Amniotic stem cell (primary cell): Measurements from ENCODE around the gene ABTB2.

ENCODE experiments used
- DNase-seq: peaks from one replicate; lab custom pipeline; 2025; lab: John Stamatoyannopoulos, UW

Gene ABTB2

DNA sequence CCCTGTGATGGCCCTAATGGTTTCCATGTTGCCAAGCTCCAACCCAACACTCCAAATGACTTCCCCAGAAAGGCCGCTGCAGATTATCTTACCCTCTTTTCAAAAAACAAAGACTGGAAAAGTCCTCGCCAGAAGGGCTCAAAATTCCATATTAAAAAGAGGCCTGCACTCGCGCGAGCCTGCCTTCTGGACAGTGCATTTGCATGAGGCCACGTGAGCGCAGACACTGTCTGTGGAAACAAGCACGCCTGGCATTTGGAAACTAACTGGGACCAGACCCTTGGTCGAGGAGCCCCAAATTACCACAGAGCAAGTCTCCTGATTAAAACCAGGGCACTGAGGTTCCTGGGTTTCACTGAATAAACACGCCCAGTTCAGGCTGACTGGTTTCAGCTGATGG is 42.9 kb downstream of the ABTB2 start:
- DNase-seq = no peak

DNA sequence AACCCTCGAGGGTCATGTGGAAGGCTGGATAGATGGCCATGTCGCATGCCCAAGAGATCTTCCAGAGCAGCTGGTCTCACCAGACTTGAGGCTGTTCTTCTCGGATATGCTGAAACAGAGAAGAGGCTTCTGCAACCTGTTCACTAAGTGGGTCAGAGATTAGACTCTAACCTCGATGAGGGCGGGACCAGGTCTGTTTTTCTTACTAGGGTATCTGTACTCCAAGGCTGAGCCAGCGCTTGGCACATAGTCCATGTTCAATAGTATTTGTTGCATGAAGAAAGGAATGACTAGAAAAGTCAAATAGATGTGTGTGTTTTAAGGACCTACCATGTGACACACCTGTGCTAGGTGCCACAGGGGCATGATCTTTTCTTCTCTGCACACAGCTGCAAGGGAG is 43.6 kb downstream of the ABTB2 start:
- no peak for DNase-seq

DNA sequence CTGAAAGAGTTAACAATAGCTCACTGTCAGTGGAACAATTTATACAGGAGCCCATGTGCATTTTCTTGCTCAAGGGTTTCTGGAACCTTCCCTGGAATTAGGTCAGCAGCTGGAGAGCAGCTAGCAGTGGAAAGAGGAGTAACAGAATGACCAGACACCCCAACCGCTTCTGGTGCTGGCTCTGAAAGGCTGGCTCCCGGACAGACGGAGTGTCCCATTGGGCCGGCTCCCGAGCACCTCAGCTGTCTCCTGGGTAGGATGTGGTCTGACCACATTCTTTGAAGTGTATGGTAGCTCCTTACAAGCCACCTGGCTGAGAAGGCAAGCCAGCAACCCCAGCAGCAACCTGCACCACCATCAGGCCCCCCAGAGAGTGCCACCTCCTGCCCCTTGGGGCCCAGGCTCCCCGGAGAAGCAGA is 44.7 kb downstream of the ABTB2 start:
- no peak for DNase-seq

DNA sequence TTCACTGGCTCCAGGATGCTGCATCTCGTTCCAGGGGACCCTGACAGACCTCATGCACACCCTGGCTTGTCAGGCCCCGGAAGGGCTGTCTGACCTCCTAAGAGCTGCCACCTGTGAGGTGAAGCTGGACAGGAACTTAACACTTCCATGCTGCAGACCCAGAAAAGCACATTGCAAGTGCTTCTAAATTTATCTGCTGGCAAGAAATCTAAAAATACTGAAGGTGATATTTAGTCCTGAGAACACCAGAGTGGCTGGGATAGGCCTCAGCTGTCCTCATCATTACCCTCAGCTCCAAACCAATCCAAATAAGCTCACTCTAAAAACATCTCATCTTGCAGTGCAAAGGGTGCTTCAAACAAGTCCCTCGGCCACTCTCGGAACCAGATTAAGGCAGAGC is 46.7 kb downstream of the ABTB2 start:
- DNase-seq = no peak

DNA sequence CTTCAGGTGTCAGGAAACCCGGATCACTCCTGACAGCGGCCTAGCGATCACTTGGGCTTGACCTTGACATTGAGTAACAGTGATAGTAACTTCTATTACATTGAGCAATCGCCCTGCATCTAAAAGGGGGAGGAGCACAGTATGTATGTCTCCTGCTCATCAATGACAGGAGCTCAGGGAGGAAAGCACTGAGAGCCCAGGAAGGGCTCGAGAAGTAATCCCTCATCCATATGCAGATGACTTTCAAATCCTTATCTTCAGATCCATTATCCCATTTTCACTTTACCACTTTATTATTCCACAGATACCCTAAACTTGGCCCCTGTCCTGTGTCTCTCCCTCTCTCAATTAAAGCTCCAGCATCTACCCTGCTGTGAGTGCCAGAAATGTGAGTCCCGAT is 47.8 kb downstream of the ABTB2 start:
- DNase-seq = no peak

DNA sequence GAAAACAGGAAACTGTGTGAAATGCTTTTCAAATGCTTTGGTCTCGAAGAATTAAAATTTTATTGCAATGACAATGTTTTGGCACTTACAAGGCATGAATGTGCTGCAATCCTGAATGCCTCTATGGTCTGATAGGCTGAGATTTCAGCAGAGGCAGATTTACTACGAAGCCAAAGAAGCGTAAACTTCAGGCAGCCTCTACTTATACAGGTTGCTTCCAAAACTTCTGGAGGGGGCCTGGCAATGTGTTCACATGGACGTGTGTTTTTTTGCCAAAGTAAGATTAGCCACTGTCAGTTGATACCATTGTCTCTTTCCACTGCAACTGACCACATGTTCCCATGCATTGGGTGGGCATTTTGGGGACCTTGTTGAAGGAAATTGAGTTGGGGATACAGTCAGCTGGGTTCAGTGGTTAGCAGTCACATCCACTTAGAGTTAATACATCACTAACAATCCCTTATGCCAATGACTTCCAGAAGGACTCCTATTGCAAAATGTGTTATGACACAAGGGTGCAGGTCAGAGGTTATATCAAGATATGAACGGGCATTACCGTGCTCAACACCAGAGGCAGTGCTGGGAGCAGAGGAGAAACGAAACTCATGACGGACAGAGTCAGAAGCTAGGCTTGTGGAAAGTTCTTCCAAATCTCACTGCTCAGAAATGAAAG is 48.8 kb downstream of the ABTB2 start:
- no peak for DNase-seq

DNA sequence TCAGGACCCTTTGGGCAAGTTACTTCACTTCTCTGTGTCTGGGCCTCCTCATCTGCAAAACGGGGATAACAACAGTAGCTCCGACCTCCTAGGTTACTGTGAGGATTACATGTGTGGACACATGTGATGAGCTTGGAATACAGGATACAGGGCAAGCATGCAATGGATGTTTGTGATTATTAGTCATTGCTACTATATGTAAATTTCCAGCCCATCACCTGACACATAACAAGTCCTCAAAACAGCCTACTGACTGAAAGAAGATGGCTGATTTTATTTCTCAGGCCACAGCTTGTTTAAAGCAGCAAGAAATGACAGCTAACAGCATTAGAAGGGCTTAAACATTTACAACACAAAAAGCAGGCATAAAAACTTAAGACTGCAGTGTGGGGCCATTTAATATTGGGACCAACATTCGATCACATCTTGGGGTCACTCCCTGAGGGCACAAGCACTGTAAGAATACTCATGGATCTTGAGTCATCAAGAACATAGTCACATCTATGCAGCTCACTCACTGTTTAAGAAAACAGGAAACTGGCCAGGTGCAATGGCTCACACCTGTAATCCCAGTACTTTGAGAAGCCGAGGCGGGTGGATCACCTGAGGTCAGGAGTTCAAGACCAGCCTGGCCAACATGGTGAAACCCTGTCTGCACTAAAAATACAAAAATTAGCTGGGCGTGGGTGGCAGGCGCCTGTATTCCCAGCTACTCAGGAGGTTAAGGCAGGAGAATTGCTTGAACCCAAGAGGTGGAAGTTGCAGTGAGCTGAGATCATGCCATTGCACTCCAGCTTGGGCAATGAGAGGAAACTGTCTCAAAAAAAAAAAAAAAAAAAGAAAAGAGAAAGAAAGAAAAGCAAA is 49.5 kb downstream of the ABTB2 start:
- DNase-seq = no peak

DNA sequence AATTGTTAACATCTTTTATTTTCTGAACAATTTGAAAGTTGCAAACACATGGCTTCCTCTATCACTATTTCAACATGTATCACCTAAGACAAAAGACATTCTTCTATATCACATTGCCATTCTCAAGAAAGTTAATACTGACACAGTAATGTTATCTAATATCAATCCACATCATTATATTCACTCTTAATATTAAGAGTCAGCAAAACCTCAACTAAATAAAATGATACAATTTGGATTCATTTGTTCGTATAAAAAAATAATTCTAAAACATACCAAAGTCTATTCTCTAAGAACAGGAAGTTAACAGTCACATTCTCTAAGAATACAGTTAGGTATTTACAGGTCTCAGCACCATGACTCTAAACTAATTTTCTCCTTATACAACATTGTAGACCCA is 52.0 kb downstream of the ABTB2 start:
- DNase-seq = no peak

DNA sequence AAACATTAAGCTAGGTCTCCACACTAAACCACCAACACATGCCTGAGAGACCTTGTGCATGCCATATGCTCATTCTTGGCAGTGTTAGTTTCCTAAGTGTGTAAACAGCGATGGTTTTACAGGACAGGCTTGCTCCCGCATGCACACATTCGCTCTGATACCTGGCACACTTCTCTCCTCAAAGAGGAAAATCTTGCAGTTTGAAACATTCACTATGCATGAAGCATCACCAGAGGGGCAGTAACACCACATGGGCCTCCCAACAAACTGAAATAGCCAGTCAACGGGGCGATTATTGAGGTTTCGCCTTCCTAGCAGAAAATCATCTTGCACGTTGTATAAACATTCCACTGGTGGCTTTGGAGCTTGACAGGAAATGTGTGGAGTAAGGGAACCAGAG is 52.6 kb downstream of the ABTB2 start:
- no peak for DNase-seq

DNA sequence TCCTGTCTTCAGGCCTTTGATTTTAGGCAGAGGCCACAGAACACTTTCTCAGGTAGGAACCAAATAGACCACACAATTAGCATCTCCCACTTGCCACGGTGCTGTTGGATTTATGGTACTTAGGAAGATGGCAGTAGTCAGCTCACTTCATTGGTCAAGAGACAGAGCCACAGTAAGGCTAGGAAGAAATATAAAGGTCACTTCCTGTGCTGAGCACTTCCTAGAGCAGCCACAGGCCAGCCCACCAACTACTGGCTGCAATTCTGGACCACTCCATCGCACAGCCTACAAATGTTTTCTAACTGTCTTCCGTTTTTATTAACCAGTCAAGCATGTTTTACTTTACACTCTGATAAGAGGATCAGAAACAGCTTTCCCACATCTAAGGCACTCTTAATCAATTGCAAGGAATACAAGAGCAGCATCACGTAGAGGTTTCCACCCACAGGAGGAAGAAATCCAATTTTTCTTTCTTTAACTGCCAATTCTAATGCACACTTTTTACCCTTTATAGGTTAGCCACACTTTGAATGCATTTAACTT is 54.7 kb downstream of the ABTB2 start:
- DNase-seq = no peak

DNA sequence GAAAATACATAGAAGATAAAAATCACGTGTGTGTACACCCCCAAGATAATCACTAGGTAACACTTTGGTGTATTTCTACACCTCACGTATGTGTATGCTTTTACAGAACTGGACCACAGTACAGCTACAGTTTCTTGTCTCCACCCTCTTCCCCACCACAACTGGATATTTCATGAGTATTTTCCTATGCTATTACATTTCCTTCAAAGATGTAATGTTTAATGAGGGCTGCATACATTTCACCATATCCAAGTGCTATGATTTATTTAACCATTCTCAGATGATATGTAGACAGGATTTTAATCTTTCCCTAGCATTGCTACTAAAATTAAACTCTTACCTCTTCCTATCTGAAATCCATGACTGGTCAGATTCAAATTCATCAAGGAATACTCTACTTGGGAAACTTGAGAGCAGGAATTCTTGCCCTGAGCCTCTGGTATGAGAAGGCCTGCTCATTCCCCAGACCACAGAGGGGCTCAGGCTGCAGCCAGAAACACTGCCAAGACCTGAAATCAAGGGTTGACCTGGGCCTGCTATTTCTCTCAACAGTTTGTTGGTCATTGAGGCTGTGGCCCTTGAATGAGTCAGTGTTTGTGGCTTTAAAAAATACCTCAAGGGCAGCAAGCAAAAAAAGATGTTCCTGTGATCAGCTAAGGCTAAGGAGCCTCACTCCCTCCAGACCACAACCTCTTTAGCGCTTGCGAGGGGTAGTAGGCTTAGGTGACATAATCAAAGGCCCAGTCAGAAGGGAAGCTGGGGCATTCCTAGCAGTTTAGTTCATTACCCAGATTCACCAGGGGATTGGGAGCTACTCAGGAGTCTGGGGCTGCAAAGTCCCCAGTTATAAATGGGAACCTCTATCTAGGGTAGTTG is 55.5 kb downstream of the ABTB2 start:
- DNase-seq = peak; percentile 73

DNA sequence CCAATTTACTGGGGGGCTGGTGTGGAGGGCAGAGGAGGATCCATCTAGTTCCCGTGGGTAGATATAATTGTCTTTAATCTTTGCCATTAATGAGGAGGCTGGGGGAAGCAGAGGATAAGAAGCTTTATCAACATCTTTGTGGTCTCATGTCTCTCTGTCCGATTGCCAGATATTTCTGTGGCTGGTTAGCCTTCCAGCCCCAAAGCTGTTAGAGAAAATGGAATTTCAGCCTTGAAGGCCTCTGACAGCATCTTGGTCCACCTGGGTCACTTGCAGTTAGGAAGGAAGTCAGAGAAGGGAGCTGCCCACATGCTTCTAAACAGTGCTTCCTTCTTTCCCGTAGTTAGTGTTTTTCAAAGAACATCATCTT is 56.9 kb downstream of the ABTB2 start:
- DNase-seq = no peak

DNA sequence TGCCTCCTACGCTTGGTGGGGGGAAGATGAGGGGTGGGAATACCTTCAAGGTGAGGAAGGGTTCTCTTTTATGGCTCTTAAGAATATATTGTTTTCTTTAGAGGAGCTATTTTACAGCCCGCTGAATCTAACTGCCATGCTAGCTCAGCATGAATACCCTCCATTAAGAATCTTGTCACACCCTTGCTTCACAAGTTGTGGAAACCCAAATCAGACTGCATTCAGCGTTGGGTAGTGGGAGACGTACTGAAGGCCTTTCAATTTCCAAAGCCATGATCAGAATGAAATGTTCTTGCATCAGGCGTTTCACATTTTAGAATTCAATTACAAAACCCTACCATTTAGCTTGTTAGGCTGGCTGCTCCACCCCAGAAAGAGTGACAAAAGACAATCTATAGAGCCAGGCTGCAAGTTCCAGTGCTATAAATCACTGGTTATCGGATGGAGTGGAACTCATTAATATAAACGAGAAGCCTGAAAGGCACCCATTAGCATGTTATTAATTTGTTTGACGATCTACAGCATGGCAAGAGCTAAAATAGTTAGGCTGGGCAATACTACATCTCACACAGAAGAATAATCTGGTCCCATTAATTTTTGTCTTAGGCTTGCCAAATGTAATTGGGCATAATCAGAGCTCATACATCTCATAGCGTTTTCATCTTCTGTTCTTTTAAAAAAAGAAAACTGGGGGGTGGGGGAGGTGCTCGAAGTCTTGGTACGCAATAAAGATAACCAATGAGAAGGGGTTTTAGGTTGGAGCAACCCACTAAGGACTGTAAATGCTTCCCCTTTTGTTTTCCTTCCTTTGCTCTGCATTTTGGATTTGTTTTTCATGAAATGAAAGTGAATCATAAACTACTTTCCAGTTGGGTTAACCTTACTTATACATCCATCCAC is 57.5 kb downstream of the ABTB2 start:
- DNase-seq = no peak

DNA sequence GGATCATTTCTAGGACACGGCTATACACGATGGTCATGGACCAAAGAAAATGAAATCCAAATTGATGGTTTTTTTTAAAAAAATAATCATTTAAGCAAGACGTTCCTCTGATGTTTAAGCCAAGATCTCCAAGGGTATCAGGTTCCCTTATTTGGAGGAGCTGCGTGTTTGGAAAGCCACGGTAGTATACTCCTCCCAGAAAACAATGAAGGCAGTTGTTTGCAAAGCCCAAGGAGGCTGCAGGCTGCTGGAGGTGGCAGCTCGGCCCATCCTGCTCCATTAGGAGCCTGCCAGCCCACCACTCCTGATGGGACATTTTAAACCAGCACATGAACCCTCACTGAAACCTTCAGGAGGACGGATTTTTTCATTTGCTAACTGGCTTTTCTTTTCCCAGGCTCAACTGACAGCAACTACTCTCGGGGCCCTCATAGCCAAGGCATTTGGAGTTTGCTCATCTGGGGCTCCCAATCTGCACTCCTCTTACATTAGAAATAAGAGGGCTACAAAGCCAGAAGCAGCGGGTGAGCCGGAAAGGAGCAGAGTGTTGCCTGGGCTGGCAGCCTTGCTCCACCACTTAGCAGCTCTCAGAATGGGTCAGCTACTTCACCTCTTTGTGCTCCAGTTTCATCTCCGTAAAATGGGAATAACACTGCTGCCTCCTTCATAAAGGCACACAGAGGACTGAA is 58.4 kb downstream of the ABTB2 start:
- DNase-seq = no peak

DNA sequence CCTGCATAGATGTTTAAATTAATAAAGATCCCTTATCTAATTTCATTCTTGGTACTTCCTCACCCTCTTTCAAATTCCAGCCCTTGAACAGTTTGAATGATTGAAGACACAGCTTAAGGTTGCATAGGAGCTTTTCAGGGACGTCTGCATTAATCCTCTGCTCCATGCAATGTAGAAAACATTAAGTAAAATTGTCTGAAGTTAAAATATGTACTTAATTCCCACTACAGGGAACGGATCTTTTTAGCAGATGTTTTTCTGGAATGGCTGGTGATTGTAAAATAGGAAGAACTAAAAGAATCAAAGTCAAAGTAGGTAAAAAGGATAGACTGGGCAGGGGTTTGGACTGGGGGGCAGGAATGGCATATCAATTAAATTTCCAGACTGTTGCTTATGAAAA is 58.9 kb downstream of the ABTB2 start:
- DNase-seq = no peak

DNA sequence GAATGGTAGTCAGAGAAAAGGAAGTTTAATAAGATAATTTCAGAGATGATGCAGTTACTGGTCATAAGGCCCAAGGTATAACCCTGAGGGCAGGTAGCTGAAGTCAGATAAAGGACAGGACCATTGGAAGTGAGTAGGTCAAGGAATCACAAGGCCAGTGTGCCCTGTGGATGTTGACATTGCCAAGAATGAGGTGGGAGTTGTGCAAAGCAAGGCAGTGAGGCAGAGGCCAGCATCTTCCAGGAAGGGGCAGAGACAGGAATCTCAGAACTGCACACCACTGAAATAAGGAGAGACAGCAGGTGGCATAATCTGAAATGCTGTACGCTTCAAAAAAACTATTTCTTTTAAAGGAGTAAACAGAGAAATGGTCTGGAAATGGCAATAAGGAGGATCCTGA is 61.4 kb downstream of the ABTB2 start:
- DNase-seq = no peak

DNA sequence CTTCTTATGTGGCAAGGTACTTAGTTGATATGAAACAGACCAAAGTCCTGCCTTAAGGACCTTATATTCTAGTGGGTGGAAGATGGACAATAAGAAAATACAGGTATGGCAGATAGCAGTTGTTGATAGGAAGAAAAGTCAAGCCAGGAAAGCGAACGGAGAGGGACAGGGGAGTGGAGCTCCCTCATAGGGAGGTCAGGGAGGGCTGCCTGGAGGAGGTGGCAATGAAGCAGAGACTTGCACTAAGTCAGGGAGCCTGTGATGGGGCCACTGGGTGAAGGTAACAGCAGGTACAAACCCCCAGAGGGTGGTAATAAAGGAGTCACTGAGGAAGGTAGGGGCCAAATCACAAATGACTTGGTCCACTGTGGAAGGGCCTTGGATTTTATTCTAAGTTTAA is 65.3 kb downstream of the ABTB2 start:
- DNase-seq = no peak

DNA sequence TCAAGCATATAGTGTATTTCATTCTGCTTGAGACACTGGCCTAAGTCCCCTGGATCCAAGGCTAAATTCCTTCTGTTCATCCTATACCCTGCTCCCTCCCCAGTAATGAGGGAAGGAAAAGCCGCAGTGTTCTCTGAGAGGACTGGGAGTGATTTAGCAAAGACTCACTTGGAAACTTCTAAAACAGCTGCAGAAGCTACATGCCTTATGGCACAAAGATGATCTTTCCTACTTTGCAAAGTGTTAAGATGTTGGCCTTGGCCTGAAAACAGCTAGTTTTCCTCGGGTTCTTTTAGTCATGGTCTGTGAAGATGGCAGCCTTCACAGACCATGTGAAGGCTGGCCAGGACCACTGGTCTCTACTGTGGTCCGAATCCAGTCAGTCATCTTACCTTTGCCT is 65.7 kb downstream of the ABTB2 start:
- DNase-seq = no peak

DNA sequence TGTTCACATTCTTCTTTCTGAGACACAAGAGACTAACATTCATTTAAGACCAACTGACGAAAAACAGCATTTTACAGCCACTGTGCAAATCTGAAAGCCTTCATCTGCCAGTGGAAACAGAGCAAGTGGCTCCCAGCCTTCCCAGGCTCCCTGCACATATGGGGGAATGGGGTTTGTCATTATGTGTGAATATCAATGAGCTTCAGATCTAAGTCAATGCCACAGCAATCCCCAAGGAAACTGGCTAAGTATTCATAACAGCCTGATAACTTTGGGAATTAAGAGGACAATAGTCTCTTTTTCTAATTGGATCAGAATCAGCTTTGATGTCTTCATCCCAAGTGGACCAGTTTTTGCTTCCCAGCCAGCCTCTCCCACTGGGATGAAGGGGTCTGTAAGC is 66.9 kb downstream of the ABTB2 start:
- no peak for DNase-seq

DNA sequence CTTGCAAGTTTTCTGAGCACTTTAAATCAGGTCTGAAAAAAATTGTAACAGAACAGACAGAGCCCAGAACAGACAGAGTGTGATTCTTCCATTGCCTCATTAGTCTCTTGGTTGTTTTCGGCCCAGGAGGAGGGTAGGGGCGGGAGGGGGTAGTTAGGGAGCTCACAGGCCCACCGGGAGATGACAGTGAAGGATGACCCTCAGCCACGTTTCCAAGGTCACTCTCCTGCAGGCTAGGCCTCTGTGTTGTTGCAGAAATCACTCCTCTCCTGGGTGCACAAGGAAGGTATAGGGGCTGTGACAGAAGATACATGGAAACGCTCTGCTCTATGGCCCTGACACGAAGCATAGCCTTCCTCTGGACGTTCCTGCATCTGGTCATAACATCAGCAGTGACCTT is 69.3 kb downstream of the ABTB2 start:
- DNase-seq = no peak
